GM12878 (cell line): Measurements from ENCODE around the gene TMEM63B. TPM values are rescaled to one million over a fixed set of nuclear protein-coding genes. Genes with fewer than 3 reads are reported as not detected.
A peak's percentile ranks its signal among the peaks of the same experiment; 100 is the strongest.

Experiments used
- ATF3 ChIP-seq: IDR thresholded peaks from 2 replicates; pipeline ENCODE4 v1.6.1; 2011; ENCODE audit warnings: low read depth, mild to moderate bottlenecking, low read length, moderate library complexity, borderline replicate concordance; ENCODE audit errors: extremely low read depth
- BCLAF1 ChIP-seq: fragments of 450-650 bp; IDR thresholded peaks from 2 replicates; pipeline ENCODE4 v1.6.1; 2017; ENCODE audit warnings: antibody characterized with exemption, mild to moderate bottlenecking, moderate library complexity
- ELK1 ChIP-seq: IDR thresholded peaks from 2 replicates; pipeline ENCODE4 v1.6.1; 2012; ENCODE audit warnings: low read depth, low read length, improper control_type of control experiment
- ETV6 ChIP-seq, 2 experiments: fragments of 450-650 bp in 1 of 2; IDR thresholded peaks in 1 of 2; conservative IDR thresholded peaks in 1 of 2; 2 replicates each; pipeline ENCODE4 v1.6.1; 2014; ENCODE audit warnings: antibody characterized with exemption in 1 of 2, borderline replicate concordance in 1 of 2, low read depth in 1 of 2, mild to moderate bottlenecking in 1 of 2, moderate library complexity in 1 of 2
- FOXM1 ChIP-seq: IDR thresholded peaks from 2 replicates; pipeline ENCODE4 v1.6.1; 2012; ENCODE audit warnings: low read depth, mild to moderate bottlenecking, inconsistent platforms, low read length, moderate library complexity
- HDGF ChIP-seq: fragments of 450-650 bp; IDR thresholded peaks from 2 replicates; pipeline ENCODE4 v1.6.1; 2016; ENCODE audit warnings: antibody characterized with exemption
- LARP7 ChIP-seq: fragments of 450-650 bp; IDR thresholded peaks from 2 replicates; pipeline ENCODE4 v1.6.1; 2017; ENCODE audit warnings: mild to moderate bottlenecking
- PBX3 ChIP-seq: IDR thresholded peaks from 2 replicates; pipeline ENCODE4 v1.6.1; 2011; ENCODE audit warnings: mild to moderate bottlenecking, low read depth, low read length, moderate library complexity; ENCODE audit not compliant: insufficient replicate concordance
- SMC3 ChIP-seq: IDR thresholded peaks from 2 replicates; pipeline ENCODE4 v1.6.1; 2011; ENCODE audit warnings: low read length, improper control_type of control experiment, borderline replicate concordance
- ZBTB40 ChIP-seq: fragments of 450-650 bp; IDR thresholded peaks from 2 replicates; pipeline ENCODE4 v1.6.1; 2016; ENCODE audit warnings: mild to moderate bottlenecking, moderate library complexity, borderline replicate concordance
- ZNF24 ChIP-seq: fragments of 450-650 bp; IDR thresholded peaks from 2 replicates; pipeline ENCODE4 v1.6.1; 2017; ENCODE audit warnings: antibody characterized with exemption, mild to moderate bottlenecking
- polyA plus RNA-seq, 11 experiments: library from polyadenylated mRNA; depleted of rRNA in 4 of 11; unstranded in 6 of 11; stranded (reverse) in 5 of 11; fragments of >200 nt; fragmentation: Nextera tagmentation in 4 of 11; fragmentation: Illumina TruSeq in 1 of 11; extraction: Ambion mirVana in 4 of 11; extraction: Trizol in 1 of 11; gene quantifications; 1 replicate in 1 of 11; 2 replicates in 10 of 11; pipeline versions ENCODE4 v1.2.1 to v1.2.3, GENCODE V29; 2011 to 2016; ENCODE audit warnings: inconsistent platforms in 2 of 11, missing spikeins in 2 of 11, low read depth in 1 of 11
- total RNA-seq, 4 experiments: library from RNA; depleted of rRNA in 3 of 4; stranded (reverse); fragments of >200 nt in 3 of 4; fragmentation: Illumina TruSeq in 1 of 4; extraction: Trizol in 1 of 4; gene quantifications; 2 replicates each; pipeline versions ENCODE4 v1.2.1 to v1.2.3, GENCODE V29; 2013 to 2021

Gene TMEM63B
- total and polyA plus RNA-seq, 10 of the 15 experiments (the other 5 are each of a cell fraction or from before 2014, with no cell fraction given): 0.09 to 15.0 (median 7.1) TPM; not detected in 1

GRCh38 chr6:44151348-44152108, 24.2 kb downstream of the TMEM63B start (continued):
- no peak for TF ChIP-seq ATF3
- peak; percentile 51; the same call in 1 of the 2 replicates for TF ChIP-seq HDGF
- TF ChIP-seq ZBTB40: no peak
- TF ChIP-seq ZNF24: no peak
- no peak for TF ChIP-seq BCLAF1
- TF ChIP-seq PBX3: no peak
- TF ChIP-seq ELK1: no peak
- no peak for TF ChIP-seq FOXM1
- TF ChIP-seq ETV6 (conservative IDR thresholded peaks at IDR 0.05 in 1 of 2, IDR thresholded peaks at IDR 0.05 in 1 of 2; ENCODE audit: borderline replicate concordance in 1 of 2, low read depth in 1 of 2): no peak
- TF ChIP-seq SMC3: peak; percentile 95
- peak; percentile 80 for TF ChIP-seq LARP7
